HEK293T (cell line): ENCODE measurements around the gene RXRB.

Experiments
- FOXK2 ChIP-seq: fragments of 450-650 bp; IDR thresholded peaks from 2 replicates; pipeline ENCODE4 v1.6.1; 2016; ENCODE audit warnings: mild to moderate bottlenecking
- FOXM1 ChIP-seq: fragments of 450-650 bp; IDR thresholded peaks from 2 replicates; pipeline ENCODE4 v1.6.1; 2017; ENCODE audit warnings: mild to moderate bottlenecking, borderline replicate concordance
- L3MBTL2 ChIP-seq: fragments of 450-650 bp; conservative IDR thresholded peaks from 2 replicates; pipeline ENCODE4 v1.6.1; 2016; ENCODE audit warnings: mild to moderate bottlenecking
- SUZ12 ChIP-seq: fragments of 450-650 bp; IDR thresholded peaks from 2 replicates; pipeline ENCODE4 v1.6.1; 2016; ENCODE audit warnings: mild to moderate bottlenecking

DNA sequence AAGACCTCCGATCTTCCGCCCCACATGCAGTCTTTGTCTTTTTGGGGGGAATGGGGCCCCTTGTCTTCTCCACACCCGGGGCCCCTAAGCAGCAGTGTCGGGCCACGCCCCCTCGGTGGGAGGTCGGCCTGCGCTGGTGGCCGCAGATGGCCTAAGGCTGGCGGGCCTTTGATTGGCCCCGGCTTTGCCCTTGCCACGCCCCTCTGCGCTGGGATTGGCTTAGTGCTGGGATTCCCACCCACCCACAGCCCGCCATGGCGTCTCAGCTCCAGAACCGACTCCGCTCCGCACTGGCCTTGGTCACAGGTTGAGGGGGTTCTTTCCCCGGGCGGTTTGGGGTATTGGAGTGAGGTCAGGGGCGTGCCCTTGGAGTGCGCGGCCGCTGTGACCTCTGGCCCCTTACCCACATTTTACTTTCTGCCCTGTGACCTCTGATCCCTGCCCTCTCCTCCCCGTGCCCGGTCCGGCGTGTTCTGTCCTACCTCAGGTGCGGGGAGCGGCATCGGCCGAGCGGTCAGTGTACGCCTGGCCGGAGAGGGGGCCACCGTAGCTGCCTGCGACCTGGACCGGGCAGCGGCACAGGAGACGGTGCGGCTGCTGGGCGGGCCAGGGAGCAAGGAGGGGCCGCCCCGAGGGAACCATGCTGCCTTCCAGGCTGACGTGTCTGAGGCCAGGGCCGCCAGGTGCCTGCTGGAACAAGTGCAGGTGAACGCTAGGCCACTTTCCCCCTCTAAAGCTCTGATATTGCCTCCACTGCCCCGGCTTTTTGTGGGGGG lies 4.1 kb upstream of the RXRB start, which contains the start of gene HSD17B8:
- TF ChIP-seq FOXK2 (no peak), SUZ12 (no peak), FOXM1 (no peak), L3MBTL2 (no peak; the same call in 1 of the 2 replicates)
